Adipocyte (in vitro differentiated cells): ENCODE data around the gene DCST1.
"Not testable (repeated sequence)": the region's sequence is repeated elsewhere in the genome, so short reads cannot be mapped to it uniquely, and the experiment has no call there.

Source experiments
- DNase-seq: peaks from one replicate; pipeline ENCODE4 v3.0.0-alpha.2; 2015; ENCODE audit warnings: low read depth
- H3K27me3 ChIP-seq: replicated peaks from 2 replicates; pipeline ENCODE4 v1.7.0; 2013; ENCODE audit warnings: mild to moderate bottlenecking, low read length, moderate library complexity; ENCODE audit not compliant: control insufficient read depth, insufficient read depth
- H3K36me3 ChIP-seq: 2 replicates; pipeline ENCODE4 v1.7.0; 2013; ENCODE audit warnings: low read length, mild to moderate bottlenecking, moderate library complexity; ENCODE audit not compliant: control insufficient read depth, insufficient read depth, severe bottlenecking
- H3K4me1 ChIP-seq: 2 replicates; pipeline ENCODE4 v1.7.0; 2013; ENCODE audit warnings: mild to moderate bottlenecking, low read length, moderate library complexity; ENCODE audit not compliant: control insufficient read depth, insufficient read depth
- H3K4me3 ChIP-seq: 2 replicates; pipeline ENCODE4 v1.7.0; 2013; ENCODE audit warnings: mild to moderate bottlenecking, low read length, moderate library complexity
- H3K9ac ChIP-seq: 2 replicates; pipeline ENCODE4 v1.7.0; 2013; ENCODE audit warnings: mild to moderate bottlenecking, low read length, moderate library complexity
- H3K9me3 ChIP-seq: 2 replicates; pipeline ENCODE4 v1.7.0; 2013; ENCODE audit warnings: mild to moderate bottlenecking, low read length, moderate library complexity; ENCODE audit not compliant: control insufficient read depth

The DCST1 gene, protein sequence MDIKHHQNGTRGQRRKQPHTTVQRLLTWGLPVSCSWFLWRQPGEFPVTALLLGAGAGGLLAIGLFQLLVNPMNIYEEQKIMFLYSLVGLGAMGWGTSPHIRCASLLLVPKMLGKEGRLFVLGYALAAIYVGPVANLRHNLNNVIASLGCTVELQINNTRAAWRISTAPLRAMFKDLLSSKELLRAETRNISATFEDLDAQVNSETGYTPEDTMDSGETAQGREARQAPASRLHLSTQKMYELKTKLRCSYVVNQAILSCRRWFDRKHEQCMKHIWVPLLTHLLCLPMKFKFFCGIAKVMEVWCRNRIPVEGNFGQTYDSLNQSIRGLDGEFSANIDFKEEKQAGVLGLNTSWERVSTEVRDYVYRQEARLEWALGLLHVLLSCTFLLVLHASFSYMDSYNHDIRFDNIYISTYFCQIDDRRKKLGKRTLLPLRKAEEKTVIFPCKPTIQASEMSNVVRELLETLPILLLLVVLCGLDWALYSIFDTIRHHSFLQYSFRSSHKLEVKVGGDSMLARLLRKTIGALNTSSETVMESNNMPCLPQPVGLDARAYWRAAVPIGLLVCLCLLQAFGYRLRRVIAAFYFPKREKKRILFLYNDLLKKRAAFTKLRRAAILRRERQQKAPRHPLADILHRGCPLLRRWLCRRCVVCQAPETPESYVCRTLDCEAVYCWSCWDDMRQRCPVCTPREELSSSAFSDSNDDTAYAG

DNA sequence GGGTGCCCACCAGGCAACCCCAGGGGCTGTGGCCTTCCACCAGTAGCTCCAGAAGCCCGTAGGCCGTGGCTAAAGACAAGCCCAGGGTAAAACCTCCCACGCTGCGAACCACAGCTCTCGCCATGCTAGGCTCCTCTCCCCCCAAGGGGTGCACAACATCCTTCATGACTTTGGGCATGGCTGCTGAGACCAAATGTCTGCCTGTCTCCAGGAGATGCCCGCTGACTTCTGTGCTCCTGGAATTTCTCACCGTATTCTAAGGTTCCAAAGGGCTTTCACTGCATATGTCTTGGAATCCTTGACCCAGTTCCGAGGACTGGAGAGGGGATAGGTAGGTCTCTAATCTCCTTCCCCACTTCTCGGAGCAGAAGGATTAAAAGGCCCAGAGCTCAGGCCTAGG lies at the start of gene DCST1, which contains the start of gene DCST2:
TSS of gene DCST1 (plus strand) at position 301 of the 400 bp plus-strand sequence. CDS start 213 bp downstream, outside the sequence.
TSS of gene DCST2 (minus strand) at position 258 of the 400 bp plus-strand sequence. CDS start at position 178, 80 bp downstream.
- no peaks in the 10 kb centered on the region for H3K36me3 ChIP-seq
- no peaks in the 10 kb centered on the region for H3K4me1 ChIP-seq
- no peaks in the 10 kb centered on the region for H3K9me3 ChIP-seq
- no peak within 1 kb of the TSS for H3K9ac ChIP-seq
- H3K27me3 ChIP-seq = peaks cover 8% of the 10 kb centered on the region
- DNase-seq = no peak
- H3K4me3 ChIP-seq = no peak within 1 kb of the TSS

DNA sequence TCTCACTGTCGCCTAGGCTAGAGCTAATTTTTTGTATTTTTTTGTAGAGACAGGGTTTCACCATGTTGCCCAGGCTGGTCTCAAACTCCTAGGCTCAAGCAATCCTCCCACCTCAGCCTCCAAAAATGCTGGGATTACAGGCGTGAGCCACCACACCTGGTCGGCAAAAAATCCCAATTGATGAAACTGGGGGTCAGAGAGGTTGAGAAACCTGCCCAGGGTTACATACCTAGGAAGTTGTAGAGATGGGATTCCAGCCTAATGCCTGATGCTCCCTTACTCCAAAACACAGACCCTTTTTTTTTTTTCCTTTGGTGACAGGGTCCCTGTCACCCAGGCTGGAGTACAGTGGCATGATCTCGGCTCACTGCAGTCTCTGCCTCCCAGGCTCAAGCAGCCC lies 46.9 kb upstream of the DCST1 start:
- DNase-seq, H3K4me3 ChIP-seq, H3K9me3 ChIP-seq, H3K27me3 ChIP-seq: not testable (repeated sequence)
- Histone ChIP-seq H3K36me3 (peaks cover 26% of the 10 kb centered on the region), H3K4me1 (peaks cover 28% of the 10 kb centered on the region), H3K9ac (peak overlapping the region; percentile 22)

DNA sequence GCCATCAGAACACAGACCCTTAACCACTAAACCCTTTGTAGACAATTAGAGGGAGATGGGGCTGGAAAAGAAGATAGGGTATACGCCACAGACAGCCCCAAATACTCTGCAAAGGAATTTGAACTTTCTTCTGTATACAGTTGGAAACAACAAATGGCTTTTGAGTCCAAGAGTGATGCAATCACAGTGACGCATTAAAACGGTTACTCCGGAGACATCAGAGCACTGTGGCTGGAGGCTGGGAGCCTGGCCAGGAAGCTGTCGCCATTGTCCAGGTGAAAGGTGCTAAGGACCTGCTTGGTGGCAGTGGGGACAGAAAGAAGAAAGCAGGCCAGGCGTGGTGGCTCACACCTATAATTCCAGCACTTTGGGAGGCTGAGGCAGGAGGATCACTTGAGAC lies 46.3 kb upstream of the DCST1 start:
- Histone ChIP-seq H3K4me3 (no peak overlapping the region), H3K4me1 (peaks cover 28% of the 10 kb centered on the region), H3K9me3 (no peaks in the 10 kb centered on the region), H3K27me3 (no peaks in the 10 kb centered on the region), H3K36me3 (peaks cover 26% of the 10 kb centered on the region), H3K9ac (peak overlapping the region; percentile 22)
- no peak for DNase-seq

DNA sequence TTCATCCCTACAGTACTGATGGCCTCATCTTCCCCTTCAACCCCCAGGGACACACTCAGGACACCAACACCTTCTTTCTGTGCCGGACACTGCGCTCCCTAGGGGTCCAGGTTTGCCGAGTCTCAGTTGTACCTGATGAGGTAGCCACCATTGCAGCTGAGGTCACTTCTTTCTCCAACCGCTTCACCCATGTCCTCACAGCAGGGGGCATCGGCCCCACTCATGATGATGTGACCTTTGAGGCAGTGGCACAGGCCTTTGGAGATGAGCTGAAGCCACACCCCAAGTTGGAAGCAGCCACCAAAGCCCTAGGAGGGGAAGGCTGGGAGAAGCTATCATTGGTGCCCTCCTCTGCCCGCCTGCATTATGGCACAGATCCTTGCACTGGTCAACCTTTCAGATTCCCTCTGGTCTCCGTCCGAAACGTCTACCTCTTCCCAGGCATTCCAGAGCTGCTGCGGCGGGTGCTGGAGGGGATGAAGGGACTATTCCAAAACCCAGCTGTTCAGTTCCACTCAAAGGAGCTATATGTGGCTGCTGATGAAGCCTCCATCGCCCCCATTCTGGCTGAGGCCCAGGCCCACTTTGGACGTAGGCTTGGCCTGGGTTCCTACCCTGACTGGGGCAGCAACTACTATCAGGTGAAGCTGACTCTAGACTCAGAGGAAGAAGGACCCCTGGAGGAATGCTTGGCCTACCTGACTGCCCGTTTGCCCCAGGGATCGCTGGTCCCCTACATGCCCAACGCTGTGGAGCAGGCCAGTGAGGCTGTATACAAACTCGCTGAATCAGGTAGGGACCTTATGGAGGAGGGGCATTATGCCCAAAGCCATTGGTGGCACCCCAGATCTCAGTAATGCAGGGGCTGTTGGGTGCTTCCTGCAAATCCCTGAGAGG lies 45.3 kb upstream of the DCST1 start:
- DNase-seq = no peak
- H3K27me3 ChIP-seq = no peaks in the 10 kb centered on the region
- H3K36me3 ChIP-seq = peaks cover 26% of the 10 kb centered on the region

DNA sequence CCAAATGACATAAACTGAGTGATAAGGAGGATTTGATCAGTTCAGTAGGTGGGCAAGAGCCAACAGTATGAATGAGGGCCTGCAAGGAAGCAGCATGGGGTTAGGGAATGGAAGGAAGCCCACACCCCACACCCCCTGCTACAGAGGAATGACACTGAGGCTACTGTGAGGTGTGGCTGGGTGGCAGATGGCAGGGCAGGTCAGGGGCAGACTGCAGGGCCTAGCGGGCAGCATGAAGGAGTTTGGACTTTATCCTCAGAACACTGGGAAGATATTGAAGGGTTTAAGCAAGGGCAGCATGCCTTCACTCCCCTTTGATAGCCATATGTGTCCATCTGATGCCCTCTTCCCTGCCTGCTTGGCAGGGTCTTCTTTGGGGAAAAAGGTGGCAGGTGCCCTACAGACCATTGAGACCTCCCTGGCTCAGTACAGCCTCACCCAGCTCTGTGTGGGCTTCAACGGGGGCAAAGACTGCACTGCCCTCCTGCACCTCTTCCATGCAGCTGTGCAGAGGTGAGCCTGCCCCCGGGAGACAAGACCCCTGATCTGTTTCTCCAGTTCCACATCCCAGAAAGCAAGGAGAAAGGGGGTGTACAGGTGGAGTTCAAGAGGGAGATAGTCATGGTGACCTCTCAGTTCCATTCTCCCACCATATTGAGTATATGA lies 44.3 kb upstream of the DCST1 start:
- Histone ChIP-seq H3K9me3 (no peaks in the 10 kb centered on the region), H3K27me3 (no peaks in the 10 kb centered on the region), H3K4me1 (peaks cover 22% of the 10 kb centered on the region), H3K9ac (no peak overlapping the region), H3K4me3 (no peak overlapping the region), H3K36me3 (peaks cover 26% of the 10 kb centered on the region)
- no peak for DNase-seq

More for the DNA sequence above, 45.3 kb upstream of the DCST1 start:
- Histone ChIP-seq H3K9ac (no peak overlapping the region), H3K9me3 (no peaks in the 10 kb centered on the region), H3K4me3 (no peak overlapping the region), H3K4me1 (peaks cover 31% of the 10 kb centered on the region)

DNA sequence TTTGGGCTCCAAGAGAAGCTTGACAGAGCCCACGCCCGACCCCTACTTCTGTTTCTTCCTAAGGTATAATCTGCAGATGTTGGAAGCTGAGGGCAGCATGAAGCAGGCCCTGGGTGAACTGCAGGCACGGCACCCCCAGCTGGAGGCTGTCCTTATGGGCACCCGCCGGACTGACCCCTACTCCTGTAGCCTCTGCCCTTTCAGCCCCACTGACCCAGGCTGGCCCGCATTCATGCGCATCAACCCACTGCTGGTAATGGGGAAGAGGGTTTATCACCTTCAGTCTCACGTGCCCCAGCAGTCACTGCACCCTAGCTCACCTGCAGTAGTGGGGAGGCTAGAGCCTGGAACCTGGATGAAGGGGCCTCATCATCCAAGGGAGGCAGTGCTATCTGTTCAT lies 43.3 kb upstream of the DCST1 start:
- Histone ChIP-seq H3K9me3 (no peaks in the 10 kb centered on the region), H3K4me3 (no peak overlapping the region), H3K27me3 (no peaks in the 10 kb centered on the region), H3K36me3 (peaks cover 26% of the 10 kb centered on the region), H3K4me1 (peaks cover 20% of the 10 kb centered on the region), H3K9ac (no peak overlapping the region)
- no peak for DNase-seq

DNA sequence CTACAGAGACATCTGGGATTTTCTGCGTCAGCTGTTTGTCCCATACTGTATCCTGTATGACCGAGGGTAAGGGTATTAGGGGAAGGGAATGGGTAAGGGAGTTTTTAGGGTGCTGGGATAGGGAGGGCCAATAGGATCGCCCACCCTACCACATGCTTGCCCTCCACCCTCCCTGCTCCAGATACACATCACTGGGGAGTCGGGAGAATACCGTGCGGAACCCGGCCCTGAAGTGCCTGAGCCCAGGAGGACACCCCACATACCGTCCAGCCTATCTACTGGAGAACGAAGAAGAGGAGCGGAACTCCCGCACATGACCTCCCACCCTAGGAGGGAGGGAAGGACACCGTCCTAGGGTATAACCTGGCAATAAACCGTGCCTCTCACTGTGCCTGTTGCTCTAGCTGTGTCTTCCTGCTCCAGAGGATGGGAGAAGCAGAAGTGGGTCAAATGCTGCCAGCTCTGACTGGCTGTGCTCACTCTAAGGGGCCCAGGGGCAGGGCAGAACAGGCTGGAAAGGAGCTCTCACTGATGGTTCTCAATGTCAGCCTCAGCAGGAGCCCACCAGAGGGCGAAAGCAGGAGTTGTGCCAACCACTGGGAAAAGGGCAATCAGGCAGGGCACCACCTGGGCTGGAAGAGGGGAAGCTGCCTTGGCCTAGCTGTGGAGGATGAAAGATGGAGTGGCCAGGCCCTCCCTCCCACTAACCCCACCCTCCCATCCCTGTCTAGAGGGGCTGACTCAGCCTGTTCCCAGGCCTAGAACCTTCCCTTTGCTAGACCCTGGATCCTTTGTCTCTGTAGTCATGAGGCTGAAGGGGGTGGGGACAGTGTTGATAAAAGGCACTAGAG lies 40.7 kb upstream of the DCST1 start:
- Histone ChIP-seq H3K36me3 (peaks cover 23% of the 10 kb centered on the region), H3K27me3 (no peaks in the 10 kb centered on the region), H3K4me3 (no peak overlapping the region), H3K9ac (peak overlapping the region; percentile 43), H3K9me3 (no peaks in the 10 kb centered on the region), H3K4me1 (peaks cover 14% of the 10 kb centered on the region)
- no peak for DNase-seq

DNA sequence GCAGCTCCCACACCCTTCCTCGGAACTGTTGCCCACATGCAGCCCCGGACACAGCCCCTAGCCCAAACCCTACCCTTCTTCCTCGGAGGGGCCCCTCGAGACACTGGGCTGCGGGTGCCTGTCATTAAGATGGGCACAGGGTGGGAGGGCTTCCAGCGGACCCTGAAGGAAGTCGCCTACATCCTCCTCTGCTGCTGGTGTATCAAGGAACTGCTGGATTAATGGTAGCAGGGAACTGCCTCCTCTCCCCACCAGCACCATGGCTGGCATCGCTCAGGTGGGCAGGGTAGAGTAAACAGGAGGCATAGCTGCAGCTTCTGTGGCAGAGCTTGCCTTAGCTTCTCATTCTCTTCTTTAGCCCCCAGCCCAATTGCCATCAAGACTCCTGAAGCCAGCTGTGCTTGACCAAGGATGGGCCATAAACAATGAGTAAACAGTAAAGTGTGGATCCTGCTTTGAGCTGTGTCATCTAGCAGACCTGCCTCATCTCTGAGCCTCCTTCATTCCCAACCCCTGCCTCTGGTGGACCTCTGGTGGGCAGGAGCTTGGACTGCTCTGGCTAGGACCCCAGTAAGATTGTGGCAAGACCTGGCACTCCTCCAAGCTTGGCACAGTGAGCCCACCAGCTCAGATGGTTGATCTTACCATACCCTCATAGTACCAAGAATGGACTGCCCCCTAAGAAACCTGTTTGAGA lies 39.9 kb upstream of the DCST1 start, which contains the start of gene LENEP:
TSS of gene LENEP (plus strand) at position 15 of the 697 bp plus-strand sequence. CDS start at position 37, 22 bp downstream.
- peak within 1 kb of the TSS; percentile 43 for H3K9ac ChIP-seq
- no peaks in the 10 kb centered on the region for H3K27me3 ChIP-seq
- peaks cover 15% of the 10 kb centered on the region for H3K36me3 ChIP-seq
- no peak within 1 kb of the TSS for H3K4me3 ChIP-seq
- no peaks in the 10 kb centered on the region for H3K9me3 ChIP-seq
- no peak for DNase-seq
- H3K4me1 ChIP-seq = peaks cover 16% of the 10 kb centered on the region

DNA sequence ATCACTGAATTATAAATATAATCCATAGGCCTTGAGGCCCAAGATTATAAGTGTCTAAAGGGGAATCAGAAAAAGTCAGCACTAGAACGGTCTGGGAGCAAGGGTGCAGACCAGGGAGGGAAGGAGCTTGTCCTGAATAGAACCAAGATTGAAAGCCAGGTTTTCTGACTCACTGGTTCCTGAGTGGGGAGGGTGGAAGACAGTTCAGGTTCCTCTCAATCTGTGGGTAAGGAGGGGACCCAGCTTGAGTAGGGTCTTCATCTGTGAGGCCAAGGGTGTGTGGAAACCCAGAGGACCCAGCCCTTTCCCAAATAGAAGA lies 39.4 kb upstream of the DCST1 start:
- Histone ChIP-seq H3K9ac (no peak overlapping the region), H3K4me3 (no peak overlapping the region), H3K36me3 (peaks cover 10% of the 10 kb centered on the region), H3K27me3 (no peaks in the 10 kb centered on the region), H3K4me1 (peaks cover 21% of the 10 kb centered on the region), H3K9me3 (no peaks in the 10 kb centered on the region)
- no peak for DNase-seq
